ENCODE results near the gene SIRT7.

SIRT7 gene

DNA sequence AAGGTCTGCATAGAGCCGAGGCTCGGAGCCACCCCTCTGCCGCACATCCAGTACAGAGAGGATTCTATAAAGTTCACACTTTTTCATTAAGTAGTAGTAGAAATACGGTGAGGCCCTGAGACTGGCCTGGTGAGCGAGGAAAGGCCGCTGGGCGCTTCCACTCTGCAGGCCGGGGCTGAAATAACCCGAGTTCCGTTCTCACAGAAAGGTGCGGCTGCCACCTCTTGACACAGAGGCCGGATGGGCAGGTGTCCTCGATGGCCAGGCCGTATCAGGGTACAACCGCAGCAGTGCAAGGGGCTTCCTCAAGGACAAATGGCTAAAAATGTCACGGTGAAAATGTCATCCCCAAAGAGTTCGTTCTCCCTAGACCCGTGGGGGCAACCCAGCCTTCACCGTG, 6.0 kb downstream of the SIRT7 start:
- Histone ChIP-seq H3K9me3 (ENCODE audit: severe bottlenecking) (no peaks in the 10 kb centered on the region), H3K27me3 (ENCODE audit: insufficient read depth, low read depth, severe bottlenecking) (no peaks in the 10 kb centered on the region), H3K4me3 (ENCODE audit: low read depth, low read length) (no peak overlapping the region), H3K36me3 (peaks cover 68% of the 10 kb centered on the region), H3K27ac (no peak overlapping the region)
- TF ChIP-seq CTCF (IDR thresholded peaks at IDR 0.05; ENCODE audit: low read depth, low read length), result no peak
- DNase-seq, result no peak

- H3K27me3 ChIP-seq (ENCODE audit: insufficient read depth, low read depth, severe bottlenecking), result no peaks in the 10 kb centered on the region
- DNase-seq, result peak; percentile 97
- H3K36me3 ChIP-seq, result peaks cover 68% of the 10 kb centered on the region
- H3K27ac ChIP-seq, result peak within 1 kb of the TSS; percentile 39
- no peaks in the 10 kb centered on the region for H3K9me3 ChIP-seq (ENCODE audit: severe bottlenecking)
- TF ChIP-seq CTCF (IDR thresholded peaks at IDR 0.05; ENCODE audit: low read depth, low read length), result no peak
- peak within 1 kb of the TSS; percentile 62 for H3K4me3 ChIP-seq (ENCODE audit: low read depth, low read length)
Measured at GRCh38 chr17:81911277-81911961, 6.6 kb downstream of the SIRT7 start, which contains the start of gene PCYT2. Gene PCYT2 (minus strand): TSS chr17:81911399. CDS start chr17:81911355, 44 bp downstream.

DNA sequence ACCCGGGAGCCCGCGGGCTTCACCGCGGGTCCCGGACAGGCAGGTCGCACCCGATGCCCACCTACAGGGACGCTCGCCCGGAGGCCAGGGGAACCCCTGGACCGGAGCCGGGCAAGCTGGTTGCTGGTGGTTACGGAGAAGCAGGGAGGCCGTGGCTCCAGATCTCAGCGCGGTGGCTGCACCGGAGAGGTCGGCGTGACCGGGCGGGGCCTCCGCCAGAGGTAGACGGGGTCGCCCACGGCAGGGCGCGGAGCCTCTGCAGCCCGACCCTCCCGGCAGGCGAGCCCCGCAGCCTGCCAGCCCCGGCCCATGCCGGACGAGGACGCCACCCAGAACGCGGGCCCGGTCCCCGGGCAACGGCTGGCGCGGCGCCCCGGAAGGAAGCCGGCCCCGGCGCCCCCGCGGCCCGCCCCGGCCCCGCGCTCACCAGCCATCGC, 7.1 kb downstream of the SIRT7 start:
- no peak for TF ChIP-seq CTCF (IDR thresholded peaks at IDR 0.05; ENCODE audit: low read depth, low read length)
- no peak for DNase-seq
- Histone ChIP-seq H3K27ac (peak overlapping the region; percentile 39), H3K36me3 (peaks cover 70% of the 10 kb centered on the region), H3K4me3 (ENCODE audit: low read depth, low read length) (peak overlapping the region; percentile 62), H3K9me3 (ENCODE audit: severe bottlenecking) (no peaks in the 10 kb centered on the region), H3K27me3 (ENCODE audit: insufficient read depth, low read depth, severe bottlenecking) (no peaks in the 10 kb centered on the region)

- DNase-seq, result peak; percentile 79
- no peaks in the 10 kb centered on the region for H3K27me3 ChIP-seq (ENCODE audit: insufficient read depth, low read depth, severe bottlenecking)
- H3K27ac ChIP-seq, result peak overlapping the region; percentile 39
- peaks cover 68% of the 10 kb centered on the region for H3K36me3 ChIP-seq
- H3K9me3 ChIP-seq (ENCODE audit: severe bottlenecking), result no peaks in the 10 kb centered on the region
- TF ChIP-seq CTCF (IDR thresholded peaks at IDR 0.05; ENCODE audit: low read depth, low read length), result peak; percentile 19; the same call in 1 of the 2 replicates
- peak overlapping the region; percentile 62 for H3K4me3 ChIP-seq (ENCODE audit: low read depth, low read length)
Measured at GRCh38 chr17:81909966-81910839, 7.8 kb downstream of the SIRT7 start.

DNA sequence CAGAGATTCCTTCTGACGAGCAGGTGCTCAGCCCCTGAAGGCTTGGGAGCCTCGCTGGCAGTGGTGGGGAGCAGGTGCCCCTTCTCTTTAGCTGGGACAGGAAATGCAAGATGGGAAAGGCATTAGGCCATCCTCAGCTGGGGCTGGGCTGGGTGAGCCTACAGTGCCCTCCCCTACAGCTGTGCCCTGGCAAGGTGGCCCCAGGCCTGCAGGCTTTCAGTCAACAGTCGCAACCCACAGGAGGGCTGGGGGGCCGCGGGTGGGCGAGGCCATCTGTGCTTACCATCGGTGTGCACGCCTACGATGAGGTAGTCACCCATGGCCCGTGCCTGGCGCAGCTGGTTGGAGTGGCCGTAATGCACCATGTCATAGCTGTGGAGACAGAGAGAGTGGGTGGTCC, 8.7 kb downstream of the SIRT7 start:
- no peak for TF ChIP-seq CTCF (IDR thresholded peaks at IDR 0.05; ENCODE audit: low read depth, low read length)
- H3K27me3 ChIP-seq (ENCODE audit: insufficient read depth, low read depth, severe bottlenecking), result no peaks in the 10 kb centered on the region
- H3K27ac ChIP-seq, result peak overlapping the region; percentile 13
- peaks cover 68% of the 10 kb centered on the region for H3K36me3 ChIP-seq
- DNase-seq, result no peak
- H3K9me3 ChIP-seq (ENCODE audit: severe bottlenecking), result no peaks in the 10 kb centered on the region
- no peak overlapping the region for H3K4me3 ChIP-seq (ENCODE audit: low read depth, low read length)
